Measurements from ENCODE around the gene MCM9.

The MCM9 gene

GRCh38 chr6:118764766-118765165 lies 170.2 kb downstream of the MCM9 start:
- Histone ChIP-seq H3K36me3 (no peaks in the 10 kb centered on the region), H3K27me3 (no peaks in the 10 kb centered on the region), H3K9me3 (no peaks in the 10 kb centered on the region), H3K4me1 (no peaks in the 10 kb centered on the region), H3K27ac (no peak overlapping the region), H3K4me3 (no peak overlapping the region)
- TF ChIP-seq CTCF (IDR thresholded peaks at IDR 0.05) = no peak
- intact Hi-C loops (cut with DNase I; ENCODE audit: low total_unique reads) = no loop called here
- peak in 1 of 2 donors; percentile 40 for DNase-seq
